GM11168 (cell line): Measurements from ENCODE around the gene MARF1.
"Not testable (repeated sequence)": the region's sequence is repeated elsewhere in the genome, so short reads cannot be mapped to it uniquely, and the experiment has no call there.

Experiments used
- in situ Hi-C: fragments of 300-500 bp; cut with MboI; formaldehyde crosslinking; loops from one replicate; pipeline ENCODE4 v1.12.0; 2022; ENCODE audit warnings: low sequenced_read_pairs; ENCODE audit not compliant: unreplicated experiment

The MARF1 gene

GRCh38 chr16:15643048-15643945, at the start of gene MARF1:
MARF1 (minus strand) TSS chr16:15643154; CDS start chr16:15639233, 3,921 bp downstream.
- in situ Hi-C loops: no loop called here

- in situ Hi-C loops: not testable (repeated sequence)
Measured at GRCh38 chr16:15692508-15692907, 49.6 kb upstream of the MARF1 start.

GRCh38 chr16:15691046-15691445, 48.1 kb upstream of the MARF1 start:
- in situ Hi-C loops: no loop called here

GRCh38 chr16:15690296-15690695, 47.3 kb upstream of the MARF1 start:
- in situ Hi-C loops: no loop called here

- in situ Hi-C loops: no loop called here
Measured at GRCh38 chr16:15689290-15689689, 46.3 kb upstream of the MARF1 start.

GRCh38 chr16:15686287-15686686, 43.3 kb upstream of the MARF1 start:
- in situ Hi-C loops: no loop called here

- in situ Hi-C loops: no loop called here
Measured at GRCh38 chr16:15682105-15682570, 39.2 kb upstream of the MARF1 start.

- in situ Hi-C loops: no loop called here
Measured at GRCh38 chr16:15677447-15677846, 34.5 kb upstream of the MARF1 start.

GRCh38 chr16:15676506-15676905, 33.6 kb upstream of the MARF1 start:
- in situ Hi-C loops: no loop called here

GRCh38 chr16:15674571-15674970, 31.6 kb upstream of the MARF1 start:
- in situ Hi-C loops: no loop called here

- in situ Hi-C loops: no loop called here
Measured at GRCh38 chr16:15672514-15673167, 29.7 kb upstream of the MARF1 start.

- in situ Hi-C loops: not testable (repeated sequence)
Measured at GRCh38 chr16:15672127-15672513, 29.2 kb upstream of the MARF1 start.

GRCh38 chr16:15671530-15672117, 28.7 kb upstream of the MARF1 start:
- in situ Hi-C loops: no loop called here

GRCh38 chr16:15667091-15667742, 24.3 kb upstream of the MARF1 start:
- in situ Hi-C loops: no loop called here

- in situ Hi-C loops: no loop called here
Measured at GRCh38 chr16:15665107-15665506, 22.2 kb upstream of the MARF1 start.

- in situ Hi-C loops: no loop called here
Measured at GRCh38 chr16:15660203-15660601, 17.2 kb upstream of the MARF1 start.

- in situ Hi-C loops: no loop called here
Measured at GRCh38 chr16:15658556-15658955, 15.6 kb upstream of the MARF1 start.

GRCh38 chr16:15658149-15658548, 15.2 kb upstream of the MARF1 start:
- in situ Hi-C loops: no loop called here

GRCh38 chr16:15655561-15655960, 12.6 kb upstream of the MARF1 start:
- in situ Hi-C loops: not testable (repeated sequence)

- in situ Hi-C loops: no loop called here
Measured at GRCh38 chr16:15654591-15654990, 11.6 kb upstream of the MARF1 start.

- in situ Hi-C loops: no loop called here
Measured at GRCh38 chr16:15653227-15653626, 10.3 kb upstream of the MARF1 start.
